ENCODE data around the gene SPDYE2. TPM values are rescaled to one million over a fixed set of nuclear protein-coding genes. Genes with fewer than 3 reads are reported as not detected.
"Not testable (repeated sequence)": the region's sequence is repeated elsewhere in the genome, so short reads cannot be mapped to it uniquely, and the experiment has no call there.

SPDYE2 gene
- total RNA-seq, 1 experiment from 2014 or later: not detected

- not testable (repeated sequence) for H2AFZ ChIP-seq (ENCODE audit: low read length); H4K91ac ChIP-seq (ENCODE audit: insufficient read length, low read depth, low read length); H3K27ac Mint-ChIP-seq; H3K56ac ChIP-seq (ENCODE audit: insufficient read length, low read depth, low read length); H2BK12ac ChIP-seq (ENCODE audit: insufficient read length, low read depth, low read length); H3K27me3 ChIP-seq (ENCODE audit: insufficient read depth, low read length); H2BK20ac ChIP-seq (ENCODE audit: low read depth, low read length, poor library complexity, severe bottlenecking); H3K27ac ChIP-seq (ENCODE audit: insufficient read length, low read depth, low read length); H3K79me1 ChIP-seq (ENCODE audit: insufficient read depth, low read depth, low read length, poor library complexity, severe bottlenecking); H2AK5ac ChIP-seq (ENCODE audit: insufficient read length, low read length); H4K8ac ChIP-seq (replicated peaks; ENCODE audit: insufficient read length, low read depth, low read length); H3K4me1 Mint-ChIP-seq; H3K9me3 ChIP-seq (ENCODE audit: control insufficient read depth, low read depth, low read length); H3K23ac ChIP-seq (ENCODE audit: insufficient read length, low read depth, low read length); H3K14ac ChIP-seq (ENCODE audit: insufficient read depth, low read length); H3K4me2 ChIP-seq (ENCODE audit: insufficient read depth, insufficient read length, low read length); H2BK5ac ChIP-seq (ENCODE audit: insufficient read length, low read length); H3K36me3 Mint-ChIP-seq (ENCODE audit: insufficient read depth in 1 of 3, low read depth in 3 of 3); H3K4me1 ChIP-seq (ENCODE audit: insufficient read depth, low read length); H3K27me3 Mint-ChIP-seq (ENCODE audit: low read depth); H3T11ph ChIP-seq (ENCODE audit: low read length); H4K5ac ChIP-seq (ENCODE audit: insufficient read length, low read depth, low read length); DNase-seq; H2BK120ac ChIP-seq (ENCODE audit: low read depth, low read length, poor library complexity, severe bottlenecking); H3K9ac ChIP-seq (ENCODE audit: extremely low read depth, insufficient read length, low read length); H3K79me2 ChIP-seq (ENCODE audit: insufficient read depth, low read length); H3K4ac ChIP-seq (ENCODE audit: low read depth, low read length); H3K23me2 ChIP-seq (ENCODE audit: insufficient read length, low read depth, low read length, poor library complexity, severe bottlenecking); H4K20me1 ChIP-seq (ENCODE audit: control insufficient read depth, insufficient read depth, insufficient read length); H3K4me3 Mint-ChIP-seq; H3K18ac ChIP-seq (ENCODE audit: insufficient read length, low read depth, low read length); H3K9me3 Mint-ChIP-seq; H2BK15ac ChIP-seq (ENCODE audit: low read depth, low read length)
- no CpG with 5 or more reads among the region's 3 CpGs for WGBS (ENCODE audit: extremely low coverage, insufficient read length, low lambda C conversion rate)
Observed at GRCh38 chr7:102515889-102516288, 35.1 kb upstream of the SPDYE2 start.

GRCh38 chr7:102516951-102517350 lies 34.1 kb upstream of the SPDYE2 start:
- H3K4ac ChIP-seq (ENCODE audit: low read depth, low read length); H4K5ac ChIP-seq (ENCODE audit: insufficient read length, low read depth, low read length); H3K9me3 Mint-ChIP-seq; H3K27ac ChIP-seq (ENCODE audit: insufficient read length, low read depth, low read length); H3K56ac ChIP-seq (ENCODE audit: insufficient read length, low read depth, low read length); H2AFZ ChIP-seq (ENCODE audit: low read length); H2BK15ac ChIP-seq (ENCODE audit: low read depth, low read length); H3K79me1 ChIP-seq (ENCODE audit: insufficient read depth, low read depth, low read length, poor library complexity, severe bottlenecking); H3K27me3 Mint-ChIP-seq (ENCODE audit: low read depth); H3K36me3 Mint-ChIP-seq (ENCODE audit: insufficient read depth in 1 of 3, low read depth in 3 of 3); H2BK5ac ChIP-seq (ENCODE audit: insufficient read length, low read length); H3K23ac ChIP-seq (ENCODE audit: insufficient read length, low read depth, low read length); H3K27me3 ChIP-seq (ENCODE audit: insufficient read depth, low read length); H3K9ac ChIP-seq (ENCODE audit: extremely low read depth, insufficient read length, low read length); H2BK120ac ChIP-seq (ENCODE audit: low read depth, low read length, poor library complexity, severe bottlenecking); H3K14ac ChIP-seq (ENCODE audit: insufficient read depth, low read length); H3K4me1 Mint-ChIP-seq; H2AK5ac ChIP-seq (ENCODE audit: insufficient read length, low read length); DNase-seq; H3K79me2 ChIP-seq (ENCODE audit: insufficient read depth, low read length); H3K4me3 Mint-ChIP-seq; H2BK12ac ChIP-seq (ENCODE audit: insufficient read length, low read depth, low read length); H3T11ph ChIP-seq (ENCODE audit: low read length); H4K20me1 ChIP-seq (ENCODE audit: control insufficient read depth, insufficient read depth, insufficient read length); H2BK20ac ChIP-seq (ENCODE audit: low read depth, low read length, poor library complexity, severe bottlenecking); H4K8ac ChIP-seq (replicated peaks; ENCODE audit: insufficient read length, low read depth, low read length); H3K27ac Mint-ChIP-seq; H3K9me3 ChIP-seq (ENCODE audit: control insufficient read depth, low read depth, low read length); H3K18ac ChIP-seq (ENCODE audit: insufficient read length, low read depth, low read length); H3K23me2 ChIP-seq (ENCODE audit: insufficient read length, low read depth, low read length, poor library complexity, severe bottlenecking); H3K4me1 ChIP-seq (ENCODE audit: insufficient read depth, low read length); H4K91ac ChIP-seq (ENCODE audit: insufficient read length, low read depth, low read length); H3K4me2 ChIP-seq (ENCODE audit: insufficient read depth, insufficient read length, low read length): not testable (repeated sequence)
- WGBS (ENCODE audit: extremely low coverage, insufficient read length, low lambda C conversion rate): no CpG with 5 or more reads among the region's 10 CpGs
